Activated CD4-positive, alpha-beta memory T cell treated with anti-CD3 and anti-CD28 coated beads for 36 hours (primary cell): ENCODE results near the gene TSPAN5. TPM values are rescaled to one million over a fixed set of nuclear protein-coding genes. Genes with fewer than 3 reads are reported as not detected.
A peak's percentile ranks its signal among the peaks of the same experiment; 100 is the strongest.
"Not testable (repeated sequence)": the region's sequence is repeated elsewhere in the genome, so short reads cannot be mapped to it uniquely, and the experiment has no call there.

Experiments
- CTCF ChIA-PET: fragments of 350-600 bp; sonication (Branson Sonifier 250); formaldehyde crosslinking; loops from one replicate; lab custom pipeline; 2021; ENCODE audit warnings: antibody characterized with exemption, inconsistent platforms; lab: Charles Lee
- POLR2A ChIA-PET: fragments of 350-600 bp; sonication (Branson Sonifier 250); formaldehyde crosslinking; loops from one replicate; lab custom pipeline; 2021; ENCODE audit warnings: antibody characterized with exemption; lab: Charles Lee
- DNase-seq: peaks from one replicate; pipeline ENCODE4 v3.0.0-alpha.2; 2020
- H3K27ac Mint-ChIP-seq: one replicate; pipeline ENCODE4 v1.8.0; 2021; ENCODE audit warnings: mixed read lengths
- H3K27me3 Mint-ChIP-seq: one replicate; pipeline ENCODE4 v1.8.0; 2021; ENCODE audit warnings: mixed read lengths
- H3K36me3 Mint-ChIP-seq: one replicate; pipeline ENCODE4 v1.8.0; 2021; ENCODE audit warnings: mixed read lengths
- H3K4me1 Mint-ChIP-seq: one replicate; pipeline ENCODE4 v1.8.0; 2021; ENCODE audit warnings: low read depth, mixed read lengths
- H3K4me3 Mint-ChIP-seq: one replicate; pipeline ENCODE4 v1.8.0; 2021; ENCODE audit warnings: mild to moderate bottlenecking, mixed read lengths
- H3K9me3 Mint-ChIP-seq: one replicate; pipeline ENCODE4 v1.8.0; 2021; ENCODE audit warnings: mixed read lengths
- intact Hi-C: fragments of 100-400 bp; cut with micrococcal nuclease; formaldehyde crosslinking; loops from one replicate; pipeline ENCODE4 v1.15.1; 2023
- total RNA-seq, 2 experiments: library from RNA; stranded (reverse); gene quantifications; one replicate each; pipeline ENCODE4 v1.2.3, GENCODE V29; 2021

The TSPAN5 gene
- total RNA-seq, 2 experiments from 2014 or later, result 19.2 to 20.4 TPM

- ChIA-PET CTCF (interaction anchor here (1.0 kb wide), 1 partner anchor 520 kb away, joined by 3 read pairs; no protein-coding TSS in a partner anchor), POLR2A (no interaction called here)
- intact Hi-C loops, result no loop called here
- Mint-ChIP-seq H3K27me3 (no peaks in the 10 kb centered on the region), H3K4me3 (no peak overlapping the region), H3K4me1 (peaks cover 12% of the 10 kb centered on the region), H3K27ac (no peak overlapping the region), H3K9me3 (no peaks in the 10 kb centered on the region), H3K36me3 (no peaks in the 10 kb centered on the region)
- DNase-seq, result no peak
Measured at GRCh38 chr4:98536631-98537030, 121.8 kb downstream of the TSPAN5 start.

- H3K4me3 Mint-ChIP-seq, H3K36me3 Mint-ChIP-seq, H3K9me3 Mint-ChIP-seq, intact Hi-C loops, POLR2A ChIA-PET, H3K27me3 Mint-ChIP-seq, CTCF ChIA-PET, DNase-seq: not testable (repeated sequence)
- H3K4me1 Mint-ChIP-seq, result peaks cover 22% of the 10 kb centered on the region
- peak overlapping the region; percentile 28 for H3K27ac Mint-ChIP-seq
Measured at GRCh38 chr4:98534146-98534545, 124.3 kb downstream of the TSPAN5 start.

GRCh38 chr4:98530572-98530971 is 127.8 kb downstream of the TSPAN5 start:
- Mint-ChIP-seq H3K4me3 (no peak overlapping the region), H3K36me3 (no peaks in the 10 kb centered on the region), H3K4me1 (peaks cover 44% of the 10 kb centered on the region), H3K27me3 (no peaks in the 10 kb centered on the region), H3K27ac (no peak overlapping the region), H3K9me3 (no peaks in the 10 kb centered on the region)
- intact Hi-C loops, result no loop called here
- no peak for DNase-seq
- ChIA-PET CTCF (no interaction called here), POLR2A (no interaction called here)

- Mint-ChIP-seq H3K27ac (no peak overlapping the region), H3K4me3 (no peak overlapping the region), H3K4me1 (peaks cover 46% of the 10 kb centered on the region), H3K27me3 (no peaks in the 10 kb centered on the region), H3K36me3 (no peaks in the 10 kb centered on the region), H3K9me3 (no peaks in the 10 kb centered on the region)
- DNase-seq, result no peak
- CTCF ChIA-PET, result no interaction called here
- intact Hi-C loops, result loop anchor here (1.0 to 2.0 kb wide), 2 partner anchors 11 to 19 kb away; no protein-coding TSS in a partner anchor
- POLR2A ChIA-PET, result no interaction called here
Measured at GRCh38 chr4:98529970-98530569, 128.3 kb downstream of the TSPAN5 start.

- Mint-ChIP-seq H3K4me1 (peaks cover 43% of the 10 kb centered on the region), H3K4me3 (no peak overlapping the region), H3K36me3 (no peaks in the 10 kb centered on the region), H3K27me3 (no peaks in the 10 kb centered on the region), H3K27ac (peak overlapping the region; percentile 65), H3K9me3 (no peaks in the 10 kb centered on the region)
- CTCF ChIA-PET, result interaction anchor here (1.2 kb wide), 1 partner anchor 19 kb away, joined by 3 read pairs; no protein-coding TSS in a partner anchor
- POLR2A ChIA-PET, result interaction anchor here (0.8 kb wide), 1 partner anchor 46 kb away, joined by 3 read pairs; no protein-coding TSS in a partner anchor
- peak; percentile 48 for DNase-seq
- intact Hi-C loops, result loop anchor here (1.0 to 2.0 kb wide), 2 partner anchors 10 to 18 kb away; no protein-coding TSS in a partner anchor
Measured at GRCh38 chr4:98528882-98529281, 129.5 kb downstream of the TSPAN5 start.

GRCh38 chr4:98527534-98528269 is 130.7 kb downstream of the TSPAN5 start:
- peaks cover 47% of the 10 kb centered on the region for H3K4me1 Mint-ChIP-seq
- intact Hi-C loops, result loop anchor here (2.0 kb wide), 1 partner anchor 17 kb away; no protein-coding TSS in a partner anchor
- ChIA-PET CTCF (interaction anchor here (1.1 to 1.2 kb wide), 2 partner anchors 18 to 60 kb away, joined by 3 to 4 read pairs; no protein-coding TSS in a partner anchor), POLR2A (no interaction called here)
- no peaks in the 10 kb centered on the region for H3K36me3 Mint-ChIP-seq
- no peak for DNase-seq
- no peak overlapping the region for H3K27ac Mint-ChIP-seq
- H3K4me3 Mint-ChIP-seq, result no peak overlapping the region
- H3K27me3 Mint-ChIP-seq, result no peaks in the 10 kb centered on the region
- no peaks in the 10 kb centered on the region for H3K9me3 Mint-ChIP-seq

GRCh38 chr4:98524230-98524629 is 134.2 kb downstream of the TSPAN5 start:
- DNase-seq, result no peak
- Mint-ChIP-seq H3K4me3 (no peak overlapping the region), H3K27me3 (no peaks in the 10 kb centered on the region), H3K4me1 (peaks cover 65% of the 10 kb centered on the region), H3K36me3 (no peaks in the 10 kb centered on the region), H3K9me3 (no peaks in the 10 kb centered on the region), H3K27ac (no peak overlapping the region)
- intact Hi-C loops, result no loop called here
- ChIA-PET POLR2A (no interaction called here), CTCF (no interaction called here)

- Mint-ChIP-seq H3K27me3 (no peaks in the 10 kb centered on the region), H3K4me1 (peaks cover 67% of the 10 kb centered on the region), H3K27ac (no peak overlapping the region), H3K4me3 (no peak overlapping the region), H3K36me3 (no peaks in the 10 kb centered on the region), H3K9me3 (no peaks in the 10 kb centered on the region)
- ChIA-PET CTCF (interaction anchor here (2.3 kb wide), 1 partner anchor 55 kb away, joined by 8 read pairs; no protein-coding TSS in a partner anchor), POLR2A (interaction anchor here (0.6 to 1.1 kb wide), 5 partner anchors 40 to 406 kb away, joined by 3 to 4 read pairs (median 3); partner anchors contain the start of gene EIF4E)
- intact Hi-C loops, result loop anchor here (1.0 to 2.0 kb wide), 2 partner anchors 40 to 80 kb away; no protein-coding TSS in a partner anchor
- no peak for DNase-seq
Measured at GRCh38 chr4:98522636-98523395, 135.6 kb downstream of the TSPAN5 start.

GRCh38 chr4:98522062-98522461 is 136.3 kb downstream of the TSPAN5 start:
- Mint-ChIP-seq H3K27me3 (no peaks in the 10 kb centered on the region), H3K4me1 (peaks cover 70% of the 10 kb centered on the region), H3K27ac (peak overlapping the region; percentile 23), H3K9me3 (peaks cover 3% of the 10 kb centered on the region), H3K36me3 (peaks cover 3% of the 10 kb centered on the region), H3K4me3 (no peak overlapping the region)
- ChIA-PET POLR2A (interaction anchor here (0.8 to 1.1 kb wide), 3 partner anchors 81 to 407 kb away, joined by 3 to 4 read pairs (median 3); partner anchors contain the start of gene EIF4E), CTCF (interaction anchor here (2.3 kb wide), 1 partner anchor 54 kb away, joined by 8 read pairs; no protein-coding TSS in a partner anchor)
- DNase-seq, result no peak
- intact Hi-C loops, result loop anchor here (1.0 to 2.0 kb wide), 2 partner anchors 39 to 81 kb away; no protein-coding TSS in a partner anchor

- no peak overlapping the region for H3K4me3 Mint-ChIP-seq
- DNase-seq, result no peak
- no peaks in the 10 kb centered on the region for H3K27me3 Mint-ChIP-seq
- ChIA-PET POLR2A (interaction anchor here (1.0 kb wide), 1 partner anchor 142 kb away, joined by 3 read pairs; no protein-coding TSS in a partner anchor), CTCF (interaction anchor here (2.3 kb wide), 1 partner anchor 54 kb away, joined by 8 read pairs; no protein-coding TSS in a partner anchor)
- H3K4me1 Mint-ChIP-seq, result peaks cover 76% of the 10 kb centered on the region
- intact Hi-C loops, result no loop called here
- H3K36me3 Mint-ChIP-seq, result peaks cover 5% of the 10 kb centered on the region
- H3K27ac Mint-ChIP-seq, result no peak overlapping the region
- H3K9me3 Mint-ChIP-seq, result peaks cover 7% of the 10 kb centered on the region
Measured at GRCh38 chr4:98521486-98521885, 136.9 kb downstream of the TSPAN5 start.

GRCh38 chr4:98519268-98519977 is 139.0 kb downstream of the TSPAN5 start:
- Mint-ChIP-seq H3K36me3 (peaks cover 7% of the 10 kb centered on the region), H3K4me1 (peaks cover 79% of the 10 kb centered on the region), H3K9me3 (peaks cover 7% of the 10 kb centered on the region), H3K27ac (peak overlapping the region; percentile 44), H3K4me3 (no peak overlapping the region), H3K27me3 (no peaks in the 10 kb centered on the region)
- DNase-seq, result no peak
- ChIA-PET CTCF (interaction anchor here (1.1 kb wide), 1 partner anchor 537 kb away, joined by 3 read pairs; no protein-coding TSS in a partner anchor), POLR2A (no interaction called here)
- intact Hi-C loops, result loop anchor here (1.0 kb wide), 1 partner anchor 10 kb away; no protein-coding TSS in a partner anchor
